CD4-positive, alpha-beta T cell (primary cell): ENCODE measurements around the gene ADAMTSL1. TPM values are rescaled to one million over a fixed set of nuclear protein-coding genes. Genes with fewer than 3 reads are reported as not detected.

Experiments used
- ATAC-seq: fragments of 200-7000 bp; cut with Tn5 transposase; one replicate; pipeline ENCODE4 v1.10.0; 2022; ENCODE audit warnings: mild to moderate bottlenecking; ENCODE audit not compliant: poor library complexity
- CTCF ChIA-PET: fragments of 350-600 bp; sonication (Branson Sonifier 250); formaldehyde crosslinking; loops from one replicate; lab custom pipeline; 2021; ENCODE audit warnings: antibody characterized with exemption, inconsistent platforms; lab: Charles Lee
- POLR2A ChIA-PET: fragments of 350-600 bp; sonication (Branson Sonifier 250); formaldehyde crosslinking; loops from one replicate; lab custom pipeline; 2021; ENCODE audit warnings: antibody characterized with exemption, inconsistent platforms; lab: Charles Lee
- DNase-seq, 14 experiments: peaks; one replicate each; pipeline ENCODE4 v3.0.0-alpha.2; 2013 to 2020; ENCODE audit warnings: mixed read lengths in 2 of 14
- H3K27ac ChIP-seq, 2 donors: one replicate each; pipeline versions ENCODE4 v1.5.1 to v1.7.0; 2013; ENCODE audit warnings: low read length in 2 of 2, low read depth in 1 of 2, mild to moderate bottlenecking in 1 of 2
- H3K27me3 ChIP-seq, 2 experiments: 1 replicate in 1 of 2; 2 replicates in 1 of 2; pipeline versions ENCODE4 v1.6.1 to v1.7.0; 2013; ENCODE audit warnings: low read length in 2 of 2, control low read depth in 1 of 2, mild to moderate bottlenecking in 1 of 2, moderate library complexity in 1 of 2; ENCODE audit not compliant: insufficient read depth in 2 of 2, control insufficient read depth in 1 of 2
- H3K36me3 ChIP-seq: one replicate; pipeline ENCODE4 v1.6.1; 2013; ENCODE audit warnings: low read length, control low read depth; ENCODE audit not compliant: insufficient read depth
- H3K4me1 ChIP-seq: one replicate; pipeline ENCODE4 v1.6.1; 2013; ENCODE audit warnings: low read length, control low read depth; ENCODE audit not compliant: insufficient read depth
- H3K4me3 ChIP-seq: one replicate; pipeline ENCODE4 v1.5.1; 2013; ENCODE audit warnings: mild to moderate bottlenecking, low read length, moderate library complexity
- H3K9me3 ChIP-seq, 2 experiments: 1 replicate in 1 of 2; 2 replicates in 1 of 2; pipeline versions ENCODE4 v1.6.1 to v1.7.0; 2013; ENCODE audit warnings: low read length in 2 of 2, mild to moderate bottlenecking in 2 of 2, control low read depth in 1 of 2, moderate library complexity in 1 of 2; ENCODE audit not compliant: control insufficient read depth in 1 of 2, insufficient read depth in 1 of 2
- H3K27ac Mint-ChIP-seq: one replicate; pipeline ENCODE4 v1.8.0; 2020; ENCODE audit warnings: mixed read lengths
- H3K27me3 Mint-ChIP-seq: one replicate; pipeline ENCODE4 v1.8.0; 2021; ENCODE audit warnings: mixed read lengths
- H3K36me3 Mint-ChIP-seq: one replicate; pipeline ENCODE4 v1.8.0; 2021; ENCODE audit warnings: low read depth, mixed read lengths
- H3K4me1 Mint-ChIP-seq: one replicate; pipeline ENCODE4 v1.8.0; 2021; ENCODE audit warnings: low read depth, mixed read lengths
- H3K4me3 Mint-ChIP-seq: one replicate; pipeline ENCODE4 v1.8.0; 2020; ENCODE audit warnings: mild to moderate bottlenecking, mixed read lengths
- H3K9me3 Mint-ChIP-seq: one replicate; pipeline ENCODE4 v1.8.0; 2020; ENCODE audit warnings: mixed read lengths
- intact Hi-C, 2 experiments: fragments of 100-400 bp; cut with DNase I in 1 of 2; cut with micrococcal nuclease in 1 of 2; formaldehyde crosslinking; loops; one replicate each; pipeline versions ENCODE4 v1.15.1 to v1.9.0; 2023 to 2025; cut with DNase I, micrococcal nuclease
- total RNA-seq, 174 experiments: library from RNA in 2 of 174; stranded (reverse) in 2 of 174; gene quantifications; one replicate each; pipeline ENCODE4 v1.2.3 and lab custom pipeline; 2021 to 2026
- TF ChIP-seq, protein P1 (sequence below): fragments of 200-600 bp; IDR thresholded peaks from one replicate; pipeline ENCODE4 v1.8.0; 2022; ENCODE audit warnings: antibody characterized with exemption, mild to moderate bottlenecking

Gene ADAMTSL1
- total RNA-seq, 2 experiments from 2014 or later: not detected

DNA sequence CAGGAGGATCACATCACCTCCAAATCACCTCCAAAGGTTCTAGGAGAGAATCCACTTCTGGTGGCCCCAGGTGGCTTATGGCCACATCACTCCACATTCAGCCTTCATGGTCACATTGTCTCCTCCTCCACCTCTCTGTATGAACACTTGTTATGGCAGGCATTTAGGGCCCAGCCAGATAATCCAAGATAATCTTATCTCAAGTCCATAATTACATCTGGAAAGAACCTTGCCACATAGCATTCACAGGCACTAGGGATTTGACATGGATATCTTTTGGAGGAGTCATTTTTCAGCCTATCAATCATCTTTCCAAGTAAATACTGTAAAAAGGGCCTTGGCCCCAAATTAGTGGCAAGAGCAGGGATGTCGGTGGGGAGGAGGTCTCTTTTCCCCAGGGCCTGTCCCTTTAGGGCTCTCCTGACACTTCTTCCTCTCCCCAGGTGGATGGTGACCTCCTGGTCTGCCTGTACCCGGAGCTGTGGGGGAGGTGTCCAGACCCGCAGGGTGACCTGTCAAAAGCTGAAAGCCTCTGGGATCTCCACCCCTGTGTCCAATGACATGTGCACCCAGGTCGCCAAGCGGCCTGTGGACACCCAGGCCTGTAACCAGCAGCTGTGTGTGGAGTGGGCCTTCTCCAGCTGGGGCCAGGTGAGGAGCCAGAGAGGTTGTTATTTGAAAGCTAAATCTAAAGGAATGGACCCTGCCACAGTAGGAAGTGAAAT, 418.2 kb downstream of the ADAMTSL1 start:
- Mint-ChIP-seq H3K4me3 (no peak overlapping the region), H3K9me3 (peaks cover 15% of the 10 kb centered on the region), H3K27me3 (peaks cover 5% of the 10 kb centered on the region), H3K4me1 (no peaks in the 10 kb centered on the region), H3K36me3 (no peaks in the 10 kb centered on the region), H3K27ac (no peak overlapping the region)
- TF ChIP-seq, protein P1, sequence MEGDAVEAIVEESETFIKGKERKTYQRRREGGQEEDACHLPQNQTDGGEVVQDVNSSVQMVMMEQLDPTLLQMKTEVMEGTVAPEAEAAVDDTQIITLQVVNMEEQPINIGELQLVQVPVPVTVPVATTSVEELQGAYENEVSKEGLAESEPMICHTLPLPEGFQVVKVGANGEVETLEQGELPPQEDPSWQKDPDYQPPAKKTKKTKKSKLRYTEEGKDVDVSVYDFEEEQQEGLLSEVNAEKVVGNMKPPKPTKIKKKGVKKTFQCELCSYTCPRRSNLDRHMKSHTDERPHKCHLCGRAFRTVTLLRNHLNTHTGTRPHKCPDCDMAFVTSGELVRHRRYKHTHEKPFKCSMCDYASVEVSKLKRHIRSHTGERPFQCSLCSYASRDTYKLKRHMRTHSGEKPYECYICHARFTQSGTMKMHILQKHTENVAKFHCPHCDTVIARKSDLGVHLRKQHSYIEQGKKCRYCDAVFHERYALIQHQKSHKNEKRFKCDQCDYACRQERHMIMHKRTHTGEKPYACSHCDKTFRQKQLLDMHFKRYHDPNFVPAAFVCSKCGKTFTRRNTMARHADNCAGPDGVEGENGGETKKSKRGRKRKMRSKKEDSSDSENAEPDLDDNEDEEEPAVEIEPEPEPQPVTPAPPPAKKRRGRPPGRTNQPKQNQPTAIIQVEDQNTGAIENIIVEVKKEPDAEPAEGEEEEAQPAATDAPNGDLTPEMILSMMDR: no peak
- no peak for DNase-seq
- ATAC-seq: no peak
- ChIA-PET POLR2A (no interaction called here), CTCF (no interaction called here)
- no peaks in the 10 kb centered on the region for H3K36me3 ChIP-seq
- H3K27me3 ChIP-seq: no peaks in the 10 kb centered on the region
- no peak overlapping the region for H3K4me3 ChIP-seq
- H3K27ac ChIP-seq: no peak overlapping the region
- H3K9me3 ChIP-seq: peaks cover 9 to 19% of the 10 kb centered on the region in 2 experiments
- intact Hi-C loops: loop anchor here in 1 of 2 experiments (10.0 kb wide), 1 partner anchor 63 kb away; no protein-coding TSS in a partner anchor
- H3K4me1 ChIP-seq: peaks cover 8% of the 10 kb centered on the region

DNA sequence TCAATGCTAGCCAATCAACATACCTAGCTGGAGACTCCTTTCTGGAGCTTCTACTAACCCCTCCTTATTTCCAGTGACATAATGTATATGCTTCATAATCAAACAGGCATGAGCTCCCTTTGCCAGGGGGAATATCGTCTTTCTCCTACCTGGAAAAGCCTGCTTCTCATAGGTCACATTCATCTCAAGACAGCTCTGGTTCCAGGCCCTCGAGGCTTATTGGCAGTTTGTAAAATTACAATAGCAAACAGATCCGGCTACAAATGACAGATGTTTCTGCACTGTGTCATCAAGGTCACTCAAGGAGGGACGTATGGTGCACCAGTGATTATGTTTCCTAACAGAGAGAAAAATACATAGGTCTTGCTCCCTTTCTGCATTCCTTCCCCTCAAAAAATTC, 419.1 kb downstream of the ADAMTSL1 start:
- Mint-ChIP-seq H3K4me1 (no peaks in the 10 kb centered on the region), H3K9me3 (peaks cover 15% of the 10 kb centered on the region), H3K27ac (no peak overlapping the region), H3K4me3 (no peak overlapping the region), H3K36me3 (no peaks in the 10 kb centered on the region), H3K27me3 (peaks cover 5% of the 10 kb centered on the region)
- intact Hi-C loops: loop anchor here in 1 of 2 experiments (10.0 kb wide), 1 partner anchor 62 kb away; no protein-coding TSS in a partner anchor
- CTCF ChIA-PET: no interaction called here
- peaks cover 10% of the 10 kb centered on the region for H3K4me1 ChIP-seq
- POLR2A ChIA-PET: no interaction called here
- H3K36me3 ChIP-seq: no peaks in the 10 kb centered on the region
- DNase-seq (no peak), ATAC-seq (no peak)
- H3K27ac ChIP-seq: no peak overlapping the region
- TF ChIP-seq, protein P1: no peak
- no peak overlapping the region for H3K4me3 ChIP-seq
- no peaks in the 10 kb centered on the region for H3K27me3 ChIP-seq
- H3K9me3 ChIP-seq: peaks cover 12 to 21% of the 10 kb centered on the region in 2 experiments

DNA sequence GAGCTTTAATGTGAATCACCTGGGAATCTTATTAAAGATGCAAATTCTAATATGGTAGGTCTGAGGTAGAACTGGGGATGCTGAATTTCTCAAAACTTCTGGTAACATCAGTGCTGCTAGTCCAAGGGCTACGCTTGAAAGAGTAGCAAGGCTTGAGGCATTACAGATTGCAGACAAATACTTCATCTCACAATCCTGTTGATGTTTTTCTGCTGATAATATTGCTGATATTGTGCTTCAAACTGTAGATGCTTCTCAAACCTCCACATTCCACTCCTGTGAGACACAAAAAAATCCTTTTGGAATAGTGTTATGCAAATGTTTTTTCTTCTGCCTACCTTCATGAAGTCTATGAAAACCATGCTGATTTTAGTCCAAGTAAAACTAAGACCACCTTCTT, 419.5 kb downstream of the ADAMTSL1 start:
- no peak overlapping the region for H3K4me3 Mint-ChIP-seq
- peaks cover 6% of the 10 kb centered on the region for H3K27me3 Mint-ChIP-seq
- ChIA-PET CTCF (no interaction called here), POLR2A (no interaction called here)
- H3K9me3 Mint-ChIP-seq: peaks cover 15% of the 10 kb centered on the region
- Histone ChIP-seq H3K27me3 (no peaks in the 10 kb centered on the region), H3K36me3 (no peaks in the 10 kb centered on the region), H3K4me3 (no peak overlapping the region), H3K27ac (no peak overlapping the region), H3K9me3 (peaks cover 12 to 21% of the 10 kb centered on the region in 2 experiments), H3K4me1 (peaks cover 10% of the 10 kb centered on the region)
- ATAC-seq: no peak
- H3K27ac Mint-ChIP-seq: no peak overlapping the region
- H3K4me1 Mint-ChIP-seq: no peaks in the 10 kb centered on the region
- H3K36me3 Mint-ChIP-seq: no peaks in the 10 kb centered on the region
- no peak for DNase-seq
- TF ChIP-seq, protein P1: no peak
- intact Hi-C loops: loop anchor here in 1 of 2 experiments (10.0 kb wide), 1 partner anchor 61 kb away; no protein-coding TSS in a partner anchor
